Motor neuron (in vitro differentiated cells): ENCODE measurements around the gene POLR2A. TPM values are rescaled to one million over a fixed set of nuclear protein-coding genes. Genes with fewer than 3 reads are reported as not detected.

Source experiments
- ATAC-seq, 8 experiments: fragments of 200-7000 bp; cut with Tn5 transposase; replicated peaks in 6 of 8; 2 replicates each; pipeline ENCODE4 v1.8.0; 2021; ENCODE audit warnings: mild to moderate bottlenecking in 8 of 8, moderate library complexity in 8 of 8
- H3K27ac ChIP-seq, 2 donors: fragments of 250-450 bp; sonication (Bioruptor Pico); 2 replicates each; pipeline ENCODE4 v1.9.0; 2021; ENCODE audit warnings: antibody characterized with exemption in 2 of 2, mild to moderate bottlenecking in 2 of 2, moderate library complexity in 1 of 2
- H3K4me1 ChIP-seq, 2 donors: fragments of 250-450 bp; sonication (Bioruptor Pico); replicated peaks in 1 of 2; 2 replicates each; pipeline ENCODE4 v1.6.1; 2021; ENCODE audit warnings: antibody characterized with exemption in 2 of 2, mild to moderate bottlenecking in 2 of 2, moderate library complexity in 1 of 2
- H3K4me3 ChIP-seq, 5 donors: fragments of 250-450 bp; sonication (Bioruptor Pico); 2 replicates each; pipeline ENCODE4 v1.9.0; 2021; ENCODE audit warnings: antibody characterized with exemption in 5 of 5, mild to moderate bottlenecking in 5 of 5, moderate library complexity in 4 of 5
- WGBS, 10 experiments: fragments of 450-650 bp; shearing (Covaris generic); methylation state at CpG; one replicate each; pipeline ENCODE4 v1.0.0; 2022; 5-methylcytosine and 5-hydroxymethylcytosine counted together
- in situ Hi-C, 9 experiments: fragments of 400-800 bp; cut with MboI; loops; one replicate each; pipeline ENCODE4 v1.15.0; 2021; ENCODE audit warnings: low sequenced_read_pairs in 9 of 9, low pct_unique_long_range_greater_than_20kb in 2 of 9; ENCODE audit not compliant: unreplicated experiment in 9 of 9
- total RNA-seq, 8 experiments: library from RNA; unstranded; fragments of 300-600 nt; gene quantifications; 2 replicates each; pipeline versions ENCODE4 v1.2.3 to v1.2.4, GENCODE V29; 2022

The POLR2A gene
- total RNA-seq, 8 experiments from 2014 or later: 26.0 to 137 (median 43.8) TPM

DNA sequence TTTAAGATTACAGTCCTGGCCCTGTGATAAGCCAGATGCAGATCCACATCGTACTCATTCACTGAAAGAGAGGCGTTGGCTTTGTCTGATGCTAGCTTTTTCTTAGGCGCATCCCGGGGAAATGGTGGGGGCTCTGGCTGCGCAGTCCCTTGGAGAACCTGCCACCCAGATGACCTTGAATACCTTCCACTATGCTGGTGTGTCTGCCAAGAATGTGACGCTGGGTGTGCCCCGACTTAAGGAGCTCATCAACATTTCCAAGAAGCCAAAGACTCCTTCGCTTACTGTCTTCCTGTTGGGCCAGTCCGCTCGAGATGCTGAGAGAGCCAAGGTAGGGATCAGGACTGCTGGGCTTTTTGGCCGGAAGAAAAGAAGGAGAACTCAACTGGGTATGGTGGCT lies 24.0 kb downstream of the POLR2A start:
- ATAC-seq: peak in 1 of 8 experiments; percentile 30
- Histone ChIP-seq H3K4me3 (no peak overlapping the region), H3K4me1 (no peaks in the 10 kb centered on the region), H3K27ac (no peak overlapping the region)
- in situ Hi-C loops: no loop called here
- 92 to 100% (median 95%) methylated on average over 2 to 10 of the region's 11 CpGs; no CpG with 5 or more reads in 3 of the 10 experiments for WGBS, 10 experiments

DNA sequence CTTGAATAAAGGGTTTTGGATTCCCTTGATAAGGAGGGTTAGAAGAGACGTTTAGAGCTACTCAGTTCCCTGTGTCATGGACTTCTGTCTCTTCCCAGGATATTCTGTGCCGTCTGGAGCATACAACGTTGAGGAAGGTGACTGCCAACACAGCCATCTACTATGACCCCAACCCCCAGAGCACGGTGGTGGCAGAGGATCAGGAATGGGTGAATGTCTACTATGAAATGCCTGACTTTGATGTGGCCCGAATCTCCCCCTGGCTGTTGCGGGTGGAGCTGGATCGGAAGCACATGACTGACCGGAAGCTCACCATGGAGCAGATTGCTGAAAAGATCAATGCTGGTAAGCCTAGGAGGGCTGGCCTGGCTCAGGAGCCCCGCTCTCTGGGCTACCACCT lies 24.7 kb downstream of the POLR2A start:
- H3K4me1 ChIP-seq: no peaks in the 10 kb centered on the region
- WGBS, 10 experiments: 33 to 100% (median 88%) methylated on average over 1 to 4 of the region's 9 CpGs; no CpG with 5 or more reads in 4 of the 10 experiments
- H3K4me3 ChIP-seq: no peak overlapping the region
- in situ Hi-C loops: no loop called here
- H3K27ac ChIP-seq: no peak overlapping the region
- no peak for ATAC-seq

GRCh38 chr17:7509937-7510336 lies 25.8 kb downstream of the POLR2A start:
- Histone ChIP-seq H3K27ac (no peak overlapping the region), H3K4me1 (no peaks in the 10 kb centered on the region), H3K4me3 (no peak overlapping the region)
- in situ Hi-C loops: no loop called here
- ATAC-seq: peak in 2 of 8 experiments; percentile 3 to 10
- 40 to 91% (median 80%) methylated on average over 1 to 5 of the region's 5 CpGs; no CpG with 5 or more reads in 3 of the 10 experiments for WGBS, 10 experiments

GRCh38 chr17:7511108-7511507 lies 26.9 kb downstream of the POLR2A start:
- peak in 4 of 8 experiments; percentile 7 to 16 (median 13) for ATAC-seq

GRCh38 chr17:7512105-7512504 lies 27.9 kb downstream of the POLR2A start:
- H3K4me1 ChIP-seq: no peaks in the 10 kb centered on the region
- ATAC-seq: peak in 3 of 8 experiments; percentile 2 to 23 (median 19)
- WGBS, 10 experiments: 80 to 100% (median 93%) methylated on average over 2 to 10 of the region's 15 CpGs; no CpG with 5 or more reads in 6 of the 10 experiments
- no peak overlapping the region for H3K4me3 ChIP-seq
- in situ Hi-C loops: no loop called here
- no peak overlapping the region for H3K27ac ChIP-seq

More at GRCh38 chr17:7511108-7511507, 26.9 kb downstream of the POLR2A start:
- Histone ChIP-seq H3K27ac (no peak overlapping the region), H3K4me3 (no peak overlapping the region), H3K4me1 (no peaks in the 10 kb centered on the region)
- 84 to 100% (median 92%) methylated on average over 2 to 6 of the region's 10 CpGs; no CpG with 5 or more reads in 4 of the 10 experiments for WGBS, 10 experiments
- in situ Hi-C loops: no loop called here

DNA sequence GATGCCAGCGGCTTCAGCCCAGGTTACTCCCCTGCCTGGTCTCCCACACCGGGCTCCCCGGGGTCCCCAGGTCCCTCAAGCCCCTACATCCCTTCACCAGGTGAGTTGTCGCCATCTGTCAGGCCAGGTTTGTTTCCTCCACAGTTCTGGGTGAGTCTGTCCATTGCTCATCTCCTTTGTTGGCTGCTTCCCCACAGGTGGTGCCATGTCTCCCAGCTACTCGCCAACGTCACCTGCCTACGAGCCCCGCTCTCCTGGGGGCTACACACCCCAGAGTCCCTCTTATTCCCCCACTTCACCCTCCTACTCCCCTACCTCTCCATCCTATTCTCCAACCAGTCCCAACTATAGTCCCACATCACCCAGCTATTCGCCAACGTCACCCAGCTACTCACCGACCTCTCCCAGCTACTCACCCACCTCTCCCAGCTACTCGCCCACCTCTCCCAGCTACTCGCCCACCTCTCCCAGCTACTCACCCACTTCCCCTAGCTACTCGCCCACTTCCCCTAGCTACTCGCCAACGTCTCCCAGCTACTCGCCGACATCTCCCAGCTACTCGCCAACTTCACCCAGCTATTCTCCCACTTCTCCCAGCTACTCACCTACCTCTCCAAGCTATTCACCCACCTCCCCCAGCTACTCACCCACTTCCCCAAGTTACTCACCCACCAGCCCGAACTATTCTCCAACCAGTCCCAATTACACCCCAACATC lies 28.8 kb downstream of the POLR2A start:
- Histone ChIP-seq H3K27ac (no peak overlapping the region), H3K4me3 (no peak overlapping the region), H3K4me1 (no peaks in the 10 kb centered on the region)
- WGBS, 10 experiments: 93 to 100% (median 97%) methylated on average over 1 to 11 of the region's 20 CpGs; no CpG with 5 or more reads in 3 of the 10 experiments
- peak in 3 of 8 experiments; percentile 4 to 13 (median 11) for ATAC-seq
- in situ Hi-C loops: no loop called here

- H3K27ac ChIP-seq: no peak overlapping the region
- H3K4me1 ChIP-seq: no peaks in the 10 kb centered on the region
- in situ Hi-C loops: no loop called here
- WGBS, 10 experiments: 73 to 80% (median 73%) methylated on average over 1 to 2 of the region's 17 CpGs; no CpG with 5 or more reads in 7 of the 10 experiments
- peak in 3 of 8 experiments; percentile 7 to 64 (median 32) for ATAC-seq
- no peak overlapping the region for H3K4me3 ChIP-seq
Measured at GRCh38 chr17:7513850-7514419, 29.8 kb downstream of the POLR2A start.

DNA sequence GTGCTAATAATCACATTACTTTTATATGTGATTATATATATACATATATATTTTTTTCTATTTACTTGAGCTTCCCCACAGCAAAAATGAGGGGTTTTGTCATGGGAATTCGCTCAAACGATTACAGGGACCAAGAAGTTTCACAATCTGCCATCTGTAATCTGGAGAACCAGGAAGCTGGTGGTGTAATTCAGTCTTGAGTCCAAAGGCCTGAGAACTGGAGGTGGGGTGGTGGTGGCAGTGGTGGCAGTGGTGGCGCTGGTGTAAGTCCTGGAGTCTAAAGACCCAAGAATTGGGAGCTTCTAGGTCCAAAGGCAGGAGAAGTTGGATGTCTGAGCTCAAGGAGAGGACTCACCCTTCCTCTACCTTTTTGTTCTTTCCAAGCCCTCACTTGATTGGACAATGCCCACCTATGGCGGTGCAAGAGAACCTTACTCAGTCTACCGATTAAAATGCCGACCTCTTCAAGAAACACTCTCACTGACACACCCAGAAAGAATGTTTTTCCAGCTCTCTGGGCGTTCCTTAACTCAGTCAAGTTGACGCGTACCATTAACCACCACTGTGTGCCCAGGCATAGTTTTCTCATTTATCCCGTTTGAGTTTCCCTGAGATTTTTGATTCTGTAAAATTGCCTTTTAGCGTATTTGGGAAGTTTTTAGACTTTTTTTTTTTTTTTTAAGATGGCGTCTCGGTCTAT lies 31.9 kb downstream of the POLR2A start:
- no peak overlapping the region for H3K27ac ChIP-seq
- H3K4me1 ChIP-seq: no peaks in the 10 kb centered on the region
- ATAC-seq: no peak
- no peak overlapping the region for H3K4me3 ChIP-seq
- 86 to 100% (median 91%) methylated on average over 1 to 12 of the region's 13 CpGs for WGBS, 10 experiments
- in situ Hi-C loops: no loop called here

GRCh38 chr17:7523033-7523432 lies 38.9 kb downstream of the POLR2A start:
- in situ Hi-C loops: no loop called here
- 53 to 100% (median 68%) methylated on average over 2 to 8 of the region's 10 CpGs; no CpG with 5 or more reads in 2 of the 10 experiments for WGBS, 10 experiments
- H3K4me1 ChIP-seq: no peaks in the 10 kb centered on the region
- no peak overlapping the region for H3K27ac ChIP-seq
- peak in 3 of 8 experiments; percentile 47 to 71 (median 52) for ATAC-seq
- H3K4me3 ChIP-seq: no peak overlapping the region

GRCh38 chr17:7528842-7529241 lies 44.7 kb downstream of the POLR2A start:
- Histone ChIP-seq H3K4me3 (no peak overlapping the region), H3K4me1 (no peaks in the 10 kb centered on the region), H3K27ac (no peak overlapping the region)
- in situ Hi-C loops: no loop called here
- ATAC-seq: no peak

DNA sequence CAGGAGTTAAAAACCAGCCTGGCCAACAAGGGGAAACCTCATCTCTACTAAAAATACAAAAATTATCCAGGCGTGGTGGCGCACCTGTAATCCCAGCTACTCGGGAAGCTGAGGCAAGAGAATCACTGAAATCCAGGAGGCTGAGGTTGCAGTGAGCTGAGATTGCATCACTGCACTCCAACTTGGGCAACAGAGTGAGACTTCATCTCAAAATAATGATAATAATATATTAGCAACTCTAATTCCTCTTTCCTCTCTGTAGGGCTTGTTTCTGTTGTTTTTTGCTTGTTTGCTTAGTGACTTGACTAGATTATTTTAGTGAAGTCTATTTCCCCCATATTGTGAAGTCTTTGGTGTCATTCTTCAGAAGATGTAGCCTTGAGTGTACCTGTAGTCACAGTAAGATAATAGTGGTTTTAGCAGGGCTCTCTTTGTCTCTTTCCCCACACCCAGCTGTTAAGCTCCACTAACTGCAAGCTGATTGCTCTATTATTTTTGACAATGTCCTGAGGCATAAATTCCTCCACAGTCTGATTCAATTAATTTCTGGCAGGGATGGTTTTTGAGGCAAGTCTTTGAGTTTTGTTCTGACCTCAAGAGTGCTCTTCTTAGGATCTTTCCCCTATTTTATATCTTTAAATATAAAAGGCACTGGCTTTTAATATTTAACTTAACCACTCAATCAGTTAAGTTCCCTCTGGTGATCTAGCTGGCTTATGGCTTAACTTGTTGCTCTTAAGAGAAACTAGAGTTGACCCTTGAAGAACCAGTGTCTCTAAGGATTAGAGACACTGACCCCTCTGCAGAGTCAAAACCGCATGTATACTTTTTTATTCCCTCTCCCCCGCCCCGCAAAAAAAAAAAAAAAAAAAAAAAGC lies 46.1 kb downstream of the POLR2A start:
- no peaks in the 10 kb centered on the region for H3K4me1 ChIP-seq
- H3K27ac ChIP-seq: no peak overlapping the region
- 30 to 100% (median 90%) methylated on average over 1 to 6 of the region's 6 CpGs; no CpG with 5 or more reads in 1 of the 10 experiments for WGBS, 10 experiments
- in situ Hi-C loops: no loop called here
- no peak for ATAC-seq
- H3K4me3 ChIP-seq: no peak overlapping the region

- WGBS, 10 experiments: 0 to 76% (median 33%) methylated on average over 1 to 3 of the region's 3 CpGs; no CpG with 5 or more reads in 3 of the 10 experiments
- in situ Hi-C loops: no loop called here
Measured at GRCh38 chr17:7538050-7538449, 53.9 kb downstream of the POLR2A start.

More at GRCh38 chr17:7538050-7538449, 53.9 kb downstream of the POLR2A start:
- no peak overlapping the region for H3K4me3 ChIP-seq
- H3K27ac ChIP-seq: no peak overlapping the region
- no peak for ATAC-seq
- no peaks in the 10 kb centered on the region for H3K4me1 ChIP-seq
